GM23338 (cell line): ENCODE results near the gene LMBRD1. TPM values are rescaled to one million over a fixed set of nuclear protein-coding genes. Genes with fewer than 3 reads are reported as not detected.

Experiments used
- ATAC-seq: fragments of 200-7000 bp; cut with Tn5 transposase; 3 replicates; pipeline ENCODE4 v1.9.1; 2020
- DNase-seq: peaks from one replicate; pipeline ENCODE4 v3.0.0-alpha.2; 2015; ENCODE audit warnings: low spot score
- H2AFZ ChIP-seq: fragments of 200-600 bp; sonication (generic); 2 replicates; pipeline ENCODE4 v1.8.0; 2016; ENCODE audit warnings: antibody characterized with exemption, mild to moderate bottlenecking, moderate library complexity
- H3F3A ChIP-seq: fragments of 200-600 bp; sonication (generic); replicated peaks from 2 replicates; pipeline ENCODE4 v1.8.0; 2017; ENCODE audit warnings: antibody characterized with exemption, mixed run types, low read depth
- H3K27ac ChIP-seq: fragments of 200-600 bp; sonication (generic); 2 replicates; pipeline ENCODE4 v1.6.1; 2016; ENCODE audit warnings: low read depth
- H3K27me3 ChIP-seq: fragments of 200-600 bp; sonication (generic); 2 replicates; pipeline ENCODE4 v1.8.0; 2016; ENCODE audit warnings: mild to moderate bottlenecking, mixed run types, moderate library complexity; ENCODE audit not compliant: insufficient read depth
- H3K36me3 ChIP-seq: fragments of 200-600 bp; sonication (generic); 2 replicates; pipeline ENCODE4 v1.8.0; 2016; ENCODE audit warnings: mild to moderate bottlenecking; ENCODE audit not compliant: insufficient read depth
- H3K4me1 ChIP-seq: fragments of 200-600 bp; sonication (generic); 2 replicates; pipeline ENCODE4 v1.8.0; 2016; ENCODE audit warnings: mild to moderate bottlenecking, moderate library complexity; ENCODE audit not compliant: insufficient read depth
- H3K4me2 ChIP-seq: fragments of 200-600 bp; sonication (generic); 2 replicates; pipeline ENCODE4 v1.7.1; 2017; ENCODE audit warnings: mixed run types
- H3K4me3 ChIP-seq: fragments of 200-600 bp; sonication (generic); 2 replicates; pipeline ENCODE4 v1.6.1; 2016; ENCODE audit warnings: mixed run types
- H3K79me2 ChIP-seq: fragments of 200-600 bp; sonication (generic); replicated peaks from 2 replicates; pipeline ENCODE4 v1.8.0; 2017; ENCODE audit warnings: mild to moderate bottlenecking; ENCODE audit not compliant: insufficient read depth
- H3K9me2 ChIP-seq: fragments of 200-600 bp; sonication (generic); 2 replicates; pipeline ENCODE4 v1.8.0; 2017; ENCODE audit not compliant: insufficient read depth
- H4K20me1 ChIP-seq: fragments of 200-600 bp; sonication (generic); replicated peaks from 2 replicates; pipeline ENCODE4 v1.8.0; 2017; ENCODE audit warnings: mild to moderate bottlenecking; ENCODE audit not compliant: insufficient read depth
- H3K27ac Mint-ChIP-seq: 2 replicates; pipeline ENCODE4 v1.8.0; 2020; ENCODE audit warnings: inconsistent platforms, mild to moderate bottlenecking, moderate library complexity, mixed read lengths
- H3K27me3 Mint-ChIP-seq: 3 replicates; pipeline ENCODE4 v1.8.0; 2022; ENCODE audit warnings: low read depth, mild to moderate bottlenecking, moderate library complexity, mixed read lengths, inconsistent platforms; ENCODE audit not compliant: insufficient read depth, poor library complexity
- H3K36me3 Mint-ChIP-seq: 3 replicates; pipeline ENCODE4 v1.8.0; 2021; ENCODE audit warnings: low read depth, mild to moderate bottlenecking, inconsistent platforms, moderate library complexity, mixed read lengths
- H3K4me1 Mint-ChIP-seq: 3 replicates; pipeline ENCODE4 v1.8.0; 2020; ENCODE audit warnings: mild to moderate bottlenecking, inconsistent platforms, mixed read lengths
- H3K4me3 Mint-ChIP-seq: 3 replicates; pipeline ENCODE4 v1.8.0; 2021; ENCODE audit warnings: moderate library complexity, mild to moderate bottlenecking, inconsistent platforms, mixed read lengths
- H3K9me3 Mint-ChIP-seq: 3 replicates; pipeline ENCODE4 v1.8.0; 2020; ENCODE audit warnings: moderate library complexity, mild to moderate bottlenecking, inconsistent platforms, mixed read lengths
- CREB1 ChIP-seq: fragments of 250-450 bp; sonication (Bioruptor Pico); IDR thresholded peaks from 2 replicates; pipeline ENCODE4 v1.5.0; 2020; ENCODE audit warnings: low read depth, mild to moderate bottlenecking, moderate library complexity
- CTCF ChIP-seq, 2 experiments: fragments of 200-600 bp in 1 of 2; sonication (generic) in 1 of 2; conservative IDR thresholded peaks; 2 replicates each; pipeline versions ENCODE4 v1.5.1 to v1.6.1; 2016 to 2017; ENCODE audit warnings: antibody characterized with exemption in 2 of 2, low read depth in 2 of 2, mild to moderate bottlenecking in 2 of 2, moderate library complexity in 1 of 2
- ETS1 ChIP-seq: IDR thresholded peaks from 2 replicates; pipeline ENCODE4 v1.6.1; 2016; ENCODE audit warnings: antibody characterized with exemption
- EZH2 ChIP-seq: fragments of 200-600 bp; sonication (generic); IDR thresholded peaks from one replicate; pipeline ENCODE4 v1.8.0; 2017; ENCODE audit warnings: antibody characterized with exemption, mild to moderate bottlenecking, low read depth; ENCODE audit not compliant: unreplicated experiment
- EZH2phosphoT487 ChIP-seq: fragments of 200-600 bp; sonication (generic); IDR thresholded peaks from one replicate; pipeline ENCODE4 v1.8.1; 2018; ENCODE audit warnings: antibody characterized with exemption; ENCODE audit not compliant: unreplicated experiment
- JUNB ChIP-seq: IDR thresholded peaks from one replicate; pipeline ENCODE4 v1.6.1; 2016; ENCODE audit warnings: antibody characterized with exemption; ENCODE audit not compliant: unreplicated experiment
- NANOG ChIP-seq: IDR thresholded peaks from 2 replicates; pipeline ENCODE4 v1.6.1; 2016; ENCODE audit warnings: antibody characterized with exemption, borderline replicate concordance
- POLR2AphosphoS5 ChIP-seq: IDR thresholded peaks from 2 replicates; pipeline ENCODE4 v1.6.1; 2016; ENCODE audit warnings: antibody characterized with exemption, low read depth
- REST ChIP-seq: IDR thresholded peaks from one replicate; pipeline ENCODE4 v1.6.1; 2018; ENCODE audit warnings: antibody characterized with exemption; ENCODE audit not compliant: unreplicated experiment
- STAT1 ChIP-seq: IDR thresholded peaks from one replicate; pipeline ENCODE4 v1.6.1; 2016; ENCODE audit warnings: antibody characterized with exemption; ENCODE audit not compliant: unreplicated experiment
- ZNF114 ChIP-seq: fragments of 250-450 bp; sonication (Bioruptor Pico); IDR thresholded peaks from 2 replicates; pipeline ENCODE4 v1.5.0; 2020; ENCODE audit warnings: mild to moderate bottlenecking, moderate library complexity
- ZNF331 ChIP-seq: fragments of 250-450 bp; sonication (Bioruptor Pico); IDR thresholded peaks from 2 replicates; pipeline ENCODE4 v1.5.0; 2020; ENCODE audit warnings: low read depth, mild to moderate bottlenecking, moderate library complexity
- ZNF462 ChIP-seq: fragments of 250-450 bp; sonication (Bioruptor Pico); IDR thresholded peaks from 2 replicates; pipeline ENCODE4 v1.5.0; 2020; ENCODE audit warnings: mild to moderate bottlenecking, moderate library complexity
- long read RNA-seq: library from polyadenylated mRNA; unstranded; transcript quantifications from one replicate; pipeline ENCODE4 v2.0.0, GENCODE V29; 2020; ENCODE audit not compliant: unreplicated experiment
- polyA plus RNA-seq: library from polyadenylated mRNA; unstranded; fragments of >200 nt; fragmentation: Nextera tagmentation; extraction: Ambion mirVana; gene quantifications from 2 replicates; pipeline ENCODE4 v1.2.1, GENCODE V29; 2016
- total RNA-seq: library from RNA; depleted of rRNA; stranded (reverse); fragments of >200 nt; shearing (Covaris generic); gene quantifications from 2 replicates; pipeline ENCODE4 v1.2.3, GENCODE V29; 2014; rRNA removed

The LMBRD1 gene
- total RNA-seq = 20.3 and 25.5 TPM in 2 replicates
- polyA plus RNA-seq = 18.7 and 21.0 TPM in 2 replicates
- long read RNA-seq, transcript LMBRD1-202 (16 exons, 2,264 nt) = major isoform, 7 of 9 reads
- long read RNA-seq, partial matches to known transcripts = 0 of 9 reads
- long read RNA-seq, other reads (novel, unspliced or antisense) = 1 of 9 reads

DNA sequence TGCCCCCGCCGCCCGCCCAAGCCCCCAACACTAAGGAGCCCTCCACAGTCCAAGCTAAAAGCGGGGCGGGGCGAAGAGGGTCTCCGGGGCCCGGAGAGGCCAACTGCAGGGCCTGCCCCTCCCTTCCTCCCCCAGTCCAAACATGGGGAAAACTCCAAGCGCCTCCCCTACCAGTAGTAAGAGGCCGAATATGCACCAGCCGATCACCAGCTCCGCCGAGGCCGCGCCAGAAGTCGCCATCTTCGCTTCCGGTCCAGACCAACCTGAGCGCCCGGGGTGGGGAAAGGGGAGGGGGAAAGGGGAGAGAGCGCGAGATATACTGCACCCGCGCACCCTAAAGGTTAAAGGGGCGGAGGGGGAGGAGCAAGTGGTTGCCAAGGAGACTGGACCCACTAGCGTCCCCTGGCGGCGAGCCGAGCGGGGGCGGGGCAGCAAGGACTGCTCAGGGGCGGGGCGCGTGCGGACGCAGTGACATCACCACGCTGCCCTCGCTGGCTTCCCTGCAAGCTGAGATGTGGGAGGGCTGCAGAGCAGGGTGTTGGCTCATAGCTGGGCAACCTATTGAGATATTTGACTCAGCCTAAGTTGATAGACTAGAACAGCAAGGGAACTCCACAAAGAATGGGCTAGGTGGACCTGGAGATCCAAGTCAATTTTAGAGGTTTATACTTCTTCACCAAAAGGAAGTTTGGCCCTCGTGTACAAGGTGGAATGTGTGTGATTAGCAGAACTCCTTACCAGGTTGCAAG lies at the start of gene LMBRD1:
Gene LMBRD1 (minus strand): TSS at position 369 of the 749 bp plus-strand sequence. CDS start 129 bp downstream, at position 240.
- Histone ChIP-seq H3K27me3 (no peaks in the 10 kb centered on the region), H3K36me3 (no peaks in the 10 kb centered on the region), H3K27ac (peak within 1 kb of the TSS; percentile 93), H3K4me3 (peak within 1 kb of the TSS; percentile 60), H3K79me2 (peaks cover 41% of the 10 kb centered on the region), H3F3A (no peaks in the 10 kb centered on the region), H4K20me1 (no peaks in the 10 kb centered on the region), H2AFZ (peak within 1 kb of the TSS; percentile 86; the same call in 1 of the 2 replicates), H3K4me2 (peak within 1 kb of the TSS; percentile 72), H3K4me1 (peaks cover 5% of the 10 kb centered on the region), H3K9me2 (peaks cover 6% of the 10 kb centered on the region; the same call in 1 of the 2 replicates)
- Mint-ChIP-seq H3K4me1 (peaks cover 35% of the 10 kb centered on the region), H3K36me3 (no peaks in the 10 kb centered on the region; the same call in 2 of the 3 replicates), H3K27ac (peak within 1 kb of the TSS; percentile 97), H3K9me3 (peaks cover 4% of the 10 kb centered on the region; the same call in 1 of the 3 replicates), H3K4me3 (peak within 1 kb of the TSS; percentile 91), H3K27me3 (no peaks in the 10 kb centered on the region)
- ATAC-seq (peak; percentile 91), DNase-seq (peak; percentile 98)
- TF ChIP-seq ZNF331 (CRISPR knock-in tag) (no peak), NANOG (no peak), JUNB (no peak), ETS1 (no peak), STAT1 (no peak), ZNF114 (no peak), REST (no peak), CREB1 (CRISPR knock-in tag) (peak; percentile 84), POLR2AphosphoS5 (peak; percentile 39; the same call in 1 of the 2 replicates), EZH2phosphoT487 (no peak), CTCF (conservative IDR thresholded peaks at IDR 0.05; ENCODE audit: low read depth in 2 of 2) (peak; percentile 80 to 99), EZH2 (no peak), ZNF462 (CRISPR knock-in tag) (no peak)
